Right renal cortex interstitium (tissue), 3 donors: Measurements from ENCODE around the gene SVOP. TPM values are rescaled to one million over a fixed set of nuclear protein-coding genes. Genes with fewer than 3 reads are reported as not detected.
"Not testable (repeated sequence)": the region's sequence is repeated elsewhere in the genome, so short reads cannot be mapped to it uniquely, and the experiment has no call there.

Experiments
- DNase-seq, 3 donors: peaks; one replicate each; pipeline ENCODE4 v3.0.0-alpha.2; 2013; ENCODE audit warnings: low read depth in 3 of 3, low spot score in 2 of 3
- polyA plus RNA-seq, 3 donors: library from polyadenylated mRNA; unstranded; fragments of 120-200 nt; gene quantifications; one replicate each; pipeline ENCODE4 v1.2.1, GENCODE V29; 2013; ENCODE audit not compliant: insufficient read length in 3 of 3

Gene SVOP
- polyA plus RNA-seq, 3 donors, result 0.03 to 0.11 (median 0.08) TPM

- no peak for DNase-seq
Observed at GRCh38 chr12:108896336-108896735, 124.5 kb downstream of the SVOP start.

GRCh38 chr12:108895220-108895802 lies 125.6 kb downstream of the SVOP start:
- DNase-seq, result no peak

GRCh38 chr12:108890208-108890607 lies 130.7 kb downstream of the SVOP start:
- no peak for DNase-seq

GRCh38 chr12:108888031-108888430 lies 132.8 kb downstream of the SVOP start:
- no peak for DNase-seq

- DNase-seq, result no peak
Observed at GRCh38 chr12:108886873-108887629, 133.8 kb downstream of the SVOP start.

- DNase-seq, result no peak
Observed at GRCh38 chr12:108884116-108885012, 136.5 kb downstream of the SVOP start.

GRCh38 chr12:108881953-108882352 lies 138.9 kb downstream of the SVOP start:
- no peak for DNase-seq

- no peak for DNase-seq
Observed at GRCh38 chr12:108879615-108880254, 141.1 kb downstream of the SVOP start, which contains the start of gene DAO. Gene DAO (plus strand): TSS chr12:108880092. CDS start chr12:108885007, 4,915 bp downstream.

GRCh38 chr12:108876550-108876949 lies 144.3 kb downstream of the SVOP start:
- no peak for DNase-seq

- no peak for DNase-seq
Observed at GRCh38 chr12:108875682-108876361, 145.0 kb downstream of the SVOP start.

GRCh38 chr12:108875280-108875679 lies 145.6 kb downstream of the SVOP start:
- DNase-seq, result no peak

- DNase-seq, result no peak
Observed at GRCh38 chr12:108868781-108869180, 152.1 kb downstream of the SVOP start.

GRCh38 chr12:108866083-108866482 lies 154.8 kb downstream of the SVOP start:
- not testable (repeated sequence) for DNase-seq

GRCh38 chr12:108865169-108865568 lies 155.7 kb downstream of the SVOP start:
- DNase-seq, result no peak

GRCh38 chr12:108862588-108862959 lies 158.3 kb downstream of the SVOP start:
- DNase-seq, result no peak

- no peak for DNase-seq
Observed at GRCh38 chr12:108861878-108862587, 158.8 kb downstream of the SVOP start.

GRCh38 chr12:108860443-108860842 lies 160.4 kb downstream of the SVOP start:
- no peak for DNase-seq

- DNase-seq, result no peak
Observed at GRCh38 chr12:108859923-108860291, 161.0 kb downstream of the SVOP start.

- DNase-seq, result not testable (repeated sequence)
Observed at GRCh38 chr12:108859141-108859922, 161.5 kb downstream of the SVOP start.
